Kidney capillary endothelial cell (primary cell): ENCODE results near the gene NLGN1.

Source experiments
- DNase-seq: peaks from one replicate; pipeline ENCODE4 v3.0.0-alpha.2; 2018; ENCODE audit warnings: low spot score

Gene NLGN1

GRCh38 chr3:173770796-173771573 is 373.4 kb downstream of the NLGN1 start:
- DNase-seq, result no peak

DNA sequence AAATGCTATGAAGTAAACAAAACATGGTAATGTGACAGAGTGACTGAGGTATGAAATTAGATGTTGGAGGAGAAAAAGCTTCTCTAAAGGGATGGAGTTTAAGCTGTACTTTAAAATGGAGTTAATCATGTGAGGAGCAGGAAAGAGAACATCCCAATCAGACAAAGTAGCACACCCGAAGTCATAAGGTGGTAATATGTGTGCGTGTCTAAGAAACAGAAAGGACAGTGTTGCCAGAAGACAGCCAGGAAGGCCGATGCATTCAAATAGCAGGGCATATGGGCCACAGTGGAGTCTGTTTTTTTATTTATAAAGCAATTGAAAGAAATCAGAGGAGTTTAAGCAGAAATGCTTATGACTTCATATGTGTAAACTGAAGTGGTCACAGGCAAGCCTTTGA is 376.3 kb downstream of the NLGN1 start:
- no peak for DNase-seq

DNA sequence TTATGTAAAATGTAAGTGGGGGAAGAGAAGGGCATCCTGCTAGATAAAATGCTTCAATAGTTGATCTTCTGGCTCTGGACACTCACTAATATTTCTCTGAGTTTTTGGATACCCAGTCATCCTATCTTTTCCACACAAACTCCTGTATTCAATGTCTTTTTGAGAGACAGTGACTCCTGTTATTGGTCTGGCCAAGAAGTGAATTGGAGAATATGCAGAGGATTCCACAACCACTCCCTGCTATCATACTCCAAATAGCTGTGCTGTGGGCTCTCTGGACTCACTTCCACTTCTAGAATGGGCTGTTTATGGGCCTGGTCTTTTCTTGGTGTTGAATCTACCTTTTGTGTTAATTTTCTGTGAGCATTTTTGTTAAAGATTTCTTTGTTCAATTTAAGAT is 376.8 kb downstream of the NLGN1 start:
- no peak for DNase-seq

DNA sequence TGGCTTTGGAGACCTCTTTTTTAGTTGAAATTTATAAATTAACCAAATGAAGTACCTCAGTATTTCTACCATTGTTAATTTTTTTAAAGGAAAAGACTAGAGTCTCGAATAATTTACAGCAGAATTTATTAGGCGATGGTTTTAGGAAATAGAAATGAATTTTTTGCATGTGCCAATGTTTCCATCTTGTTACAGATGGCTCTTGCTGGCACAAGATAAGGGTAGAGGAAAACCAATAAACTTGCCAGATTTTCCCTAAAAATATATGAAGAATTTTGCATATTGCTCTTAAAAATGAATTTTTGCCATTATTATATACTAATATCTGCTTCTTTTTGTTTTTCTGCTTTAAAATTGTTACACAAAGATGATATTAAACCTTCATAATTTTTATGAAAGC is 380.7 kb downstream of the NLGN1 start:
- DNase-seq, result no peak

- DNase-seq, result no peak
Measured at GRCh38 chr3:173780067-173780466, 382.5 kb downstream of the NLGN1 start.

DNA sequence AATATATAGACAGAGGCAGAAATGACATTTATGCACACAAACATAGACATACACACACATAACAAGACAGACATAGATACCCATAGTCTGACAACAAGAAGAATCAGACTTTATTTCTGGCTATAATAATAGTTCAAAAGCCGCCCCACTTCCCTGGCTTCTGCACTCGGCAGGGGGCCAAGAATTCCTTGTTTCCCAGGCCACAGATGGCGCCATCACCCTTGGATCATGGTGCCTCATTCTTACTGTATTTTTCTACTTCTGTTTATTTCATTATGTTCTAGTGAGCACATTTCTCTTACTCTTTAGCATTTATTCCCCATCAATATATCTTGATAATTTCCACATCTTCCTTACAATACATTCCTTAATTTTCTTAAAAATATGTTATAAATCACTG is 387.5 kb downstream of the NLGN1 start:
- DNase-seq, result no peak

GRCh38 chr3:173789530-173790162 is 392.1 kb downstream of the NLGN1 start:
- no peak for DNase-seq

GRCh38 chr3:173793963-173794362 is 396.4 kb downstream of the NLGN1 start:
- DNase-seq, result no peak

- no peak for DNase-seq
Measured at GRCh38 chr3:173796405-173796804, 398.9 kb downstream of the NLGN1 start.

DNA sequence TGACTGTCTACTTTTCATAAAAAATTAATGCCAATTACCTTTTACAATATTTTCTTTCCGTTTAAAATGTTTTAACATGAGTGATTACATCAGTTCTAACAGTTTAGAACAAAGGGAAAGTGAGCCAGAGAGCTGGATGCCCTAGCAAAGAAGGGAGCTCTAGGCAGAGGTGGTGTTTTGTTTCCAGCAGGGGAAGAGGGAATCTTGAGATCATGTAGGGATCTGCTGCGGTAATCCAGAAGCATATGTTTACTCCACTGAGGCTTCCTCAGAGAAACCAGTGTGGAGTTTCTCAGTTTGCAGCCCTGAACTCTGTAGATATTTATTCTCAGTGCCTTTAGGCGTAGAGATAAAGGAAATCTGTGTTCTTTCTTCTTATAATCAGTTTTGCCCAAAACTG is 399.3 kb downstream of the NLGN1 start:
- DNase-seq, result no peak

DNA sequence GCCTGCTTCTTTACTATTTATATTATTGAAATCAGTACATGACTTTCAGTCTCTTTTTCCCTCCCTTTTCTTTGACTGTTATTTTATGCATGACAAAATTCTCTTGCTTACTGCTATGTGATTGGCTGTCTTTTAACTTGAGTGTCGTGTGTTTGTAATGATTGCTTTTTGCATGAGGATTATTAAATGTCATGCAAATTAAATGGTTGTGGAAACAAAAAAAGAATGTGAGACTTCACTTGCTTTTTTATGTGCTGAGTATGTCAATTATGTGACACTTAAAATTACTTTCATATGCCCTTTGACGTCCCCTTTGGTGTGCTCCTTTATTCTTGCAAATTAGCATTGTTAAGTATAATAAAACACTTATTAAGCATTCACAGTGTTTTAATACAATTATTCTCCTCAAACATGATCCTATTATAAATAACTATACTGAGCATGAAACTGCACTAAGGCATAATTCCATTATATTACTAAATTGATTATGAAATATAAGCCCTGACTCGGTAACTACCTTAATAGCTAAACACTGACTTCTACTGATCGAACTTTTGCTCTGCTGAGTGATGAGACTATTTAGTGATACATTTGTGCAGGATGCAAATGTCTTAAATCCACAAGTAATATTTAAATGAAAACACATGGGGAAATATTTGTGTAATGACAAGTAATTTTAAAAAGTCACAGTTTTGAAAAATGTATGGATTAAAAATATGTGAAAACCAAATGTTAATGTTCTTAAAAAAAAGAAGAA is 401.7 kb downstream of the NLGN1 start:
- no peak for DNase-seq

DNA sequence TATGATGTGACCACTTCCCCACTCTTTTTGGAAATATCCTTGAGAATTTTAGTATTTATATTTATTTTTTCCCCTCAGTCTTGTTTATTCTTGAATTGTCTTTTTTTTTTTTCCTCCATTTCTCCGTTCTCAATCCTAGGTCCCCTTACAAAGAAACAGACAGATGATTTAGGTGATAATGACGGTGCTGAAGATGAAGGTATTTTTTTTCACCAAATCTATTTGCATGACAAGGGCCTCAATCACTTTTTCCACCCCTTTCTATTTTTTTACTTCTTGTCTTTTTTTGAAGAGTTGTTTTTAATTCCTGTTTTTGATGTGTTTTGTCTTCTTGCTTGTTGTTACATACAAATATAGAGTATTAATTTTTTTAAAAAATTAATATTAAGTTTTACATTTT is 402.6 kb downstream of the NLGN1 start:
- DNase-seq, result no peak

- no peak for DNase-seq
Measured at GRCh38 chr3:173814809-173815208, 417.3 kb downstream of the NLGN1 start.

- DNase-seq, result no peak
Measured at GRCh38 chr3:173819368-173819767, 421.8 kb downstream of the NLGN1 start.

DNA sequence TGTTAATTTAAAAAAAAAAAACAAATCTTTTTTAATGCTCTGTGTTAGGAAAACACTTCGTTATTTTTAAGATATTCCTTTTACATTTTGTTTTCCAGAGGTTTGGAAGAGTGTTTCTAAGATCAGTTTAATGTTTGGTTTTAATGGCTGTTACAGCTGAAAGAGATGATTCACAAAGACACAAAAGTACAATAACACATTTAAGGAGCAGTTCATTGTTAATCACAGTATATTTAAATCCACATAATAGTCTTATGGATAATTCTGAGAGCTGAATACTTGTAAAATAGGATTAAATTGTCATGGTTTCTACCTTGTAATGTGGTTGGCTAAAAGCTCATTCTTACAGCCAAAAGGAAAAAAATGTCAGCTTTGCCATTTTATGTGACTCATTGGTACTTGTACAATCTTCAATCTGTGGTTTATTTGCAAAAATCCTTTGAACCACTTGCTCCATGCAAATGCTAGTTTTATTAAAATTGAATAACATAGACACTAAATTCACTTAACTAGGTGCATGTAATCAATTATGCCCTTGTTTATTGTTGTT is 426.4 kb downstream of the NLGN1 start:
- DNase-seq, result no peak

DNA sequence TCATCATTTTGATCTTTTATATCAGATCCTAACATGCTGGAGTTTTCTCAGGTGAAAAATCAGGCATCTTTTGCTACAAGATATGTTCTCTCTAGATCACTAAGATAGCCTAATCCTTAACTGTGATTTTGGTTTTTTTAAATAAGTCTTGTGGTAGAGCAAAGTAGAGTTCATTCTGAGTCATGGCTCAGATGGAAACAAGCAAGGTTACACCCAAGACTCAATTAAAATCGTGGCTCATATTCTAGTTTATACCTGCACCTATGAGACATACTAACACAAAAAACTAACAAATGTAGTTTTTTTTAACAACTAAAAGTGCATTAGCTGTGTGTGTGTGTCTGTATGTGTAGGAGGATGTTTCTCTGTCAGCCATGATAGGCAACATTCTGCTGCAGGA is 428.2 kb downstream of the NLGN1 start:
- DNase-seq, result no peak

- DNase-seq, result no peak
Measured at GRCh38 chr3:173826416-173826815, 428.9 kb downstream of the NLGN1 start.

GRCh38 chr3:173826901-173827609 is 429.5 kb downstream of the NLGN1 start:
- no peak for DNase-seq

DNA sequence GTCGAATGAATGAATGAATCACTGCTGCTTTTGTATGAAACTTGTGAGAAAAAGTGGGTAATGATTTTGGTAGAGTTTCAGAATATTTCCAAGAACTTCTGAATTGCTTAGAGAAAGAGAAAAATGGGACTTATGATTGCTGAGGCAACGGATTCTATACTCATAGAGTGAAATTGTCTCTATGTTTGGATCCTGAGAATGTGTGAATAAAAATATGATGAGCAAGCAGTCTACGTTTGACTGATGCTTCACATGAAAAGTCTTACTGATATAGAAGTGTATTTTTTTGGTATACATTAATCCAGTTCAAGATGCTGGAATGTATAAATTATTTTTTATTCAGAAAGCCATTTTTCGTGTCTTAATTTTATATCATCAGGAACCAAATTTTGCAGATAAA is 441.1 kb downstream of the NLGN1 start:
- DNase-seq, result no peak

- DNase-seq, result no peak
Measured at GRCh38 chr3:173839859-173840258, 442.3 kb downstream of the NLGN1 start.

DNA sequence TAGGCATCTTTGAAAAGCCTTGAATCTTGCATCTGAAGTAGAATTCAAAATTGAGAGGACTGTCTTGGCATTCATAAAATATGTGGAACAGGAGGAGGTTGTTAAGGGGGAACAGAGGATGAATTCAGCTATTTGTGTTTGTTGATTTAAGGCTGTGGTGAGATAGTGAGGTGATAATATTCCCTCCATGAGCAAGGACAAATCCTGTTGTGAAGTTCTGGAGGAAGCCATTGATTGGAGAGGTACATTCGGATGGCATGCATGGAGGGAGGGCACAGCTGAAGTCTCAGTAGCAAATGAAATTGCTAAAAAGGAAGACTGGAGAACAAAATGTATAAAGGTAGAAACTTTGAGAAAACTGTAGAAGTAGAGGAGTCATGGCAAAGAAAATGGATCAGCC is 443.8 kb downstream of the NLGN1 start:
- DNase-seq, result no peak

DNA sequence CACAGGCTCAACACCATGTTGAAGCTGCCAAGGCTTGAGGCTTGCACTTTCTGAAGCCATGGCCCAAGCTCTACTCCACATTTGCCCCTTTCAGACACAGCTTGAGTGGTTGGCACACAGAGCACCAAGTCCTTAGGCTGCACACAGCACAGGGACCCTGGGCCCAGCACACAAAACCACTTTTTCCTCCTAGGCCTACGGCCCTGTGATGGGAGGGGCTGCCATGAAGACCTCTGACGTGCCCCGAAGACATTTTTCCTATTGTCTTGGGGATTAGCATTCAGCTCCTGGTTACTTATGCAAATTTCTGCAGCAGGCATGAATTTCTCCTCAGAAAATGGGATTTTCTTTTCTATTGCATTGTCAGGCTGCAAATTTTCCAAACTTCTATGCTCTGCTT is 445.5 kb downstream of the NLGN1 start:
- no peak for DNase-seq
